ENCODE results near the gene RAB7A.

Gene RAB7A

GRCh38 chr3:128707928-128708494 is 18.0 kb upstream of the RAB7A start:
- Histone ChIP-seq H3K27ac (no peak overlapping the region), H3K4me3 (ENCODE audit: low read depth, low read length) (no peak overlapping the region), H3K27me3 (replicated peaks) (no peaks in the 10 kb centered on the region), H3K36me3 (replicated peaks) (no peaks in the 10 kb centered on the region)
- DNase-seq, result no peak
- in situ Hi-C loops (cut with HindIII; ENCODE audit: low pct_ligation_motif_present, low sequenced_read_pairs), result no loop called here
- TF ChIP-seq CTCF (IDR thresholded peaks at IDR 0.05; ENCODE audit: low read depth, low read length, missing control alignments), result no peak

- TF ChIP-seq CTCF (IDR thresholded peaks at IDR 0.05; ENCODE audit: low read depth, low read length, missing control alignments), result no peak
- Histone ChIP-seq H3K36me3 (replicated peaks) (no peaks in the 10 kb centered on the region), H3K4me3 (ENCODE audit: low read depth, low read length) (no peak overlapping the region), H3K27ac (no peak overlapping the region), H3K27me3 (replicated peaks) (no peaks in the 10 kb centered on the region)
- in situ Hi-C loops (cut with HindIII; ENCODE audit: low pct_ligation_motif_present, low sequenced_read_pairs), result no loop called here
- DNase-seq, result no peak
Observed at GRCh38 chr3:128709038-128709437, 16.9 kb upstream of the RAB7A start.

GRCh38 chr3:128709506-128710210 is 16.3 kb upstream of the RAB7A start:
- no peak overlapping the region for H3K4me3 ChIP-seq (ENCODE audit: low read depth, low read length)
- H3K27ac ChIP-seq, result no peak overlapping the region
- no peaks in the 10 kb centered on the region for H3K36me3 ChIP-seq (replicated peaks)
- TF ChIP-seq CTCF (IDR thresholded peaks at IDR 0.05; ENCODE audit: low read depth, low read length, missing control alignments), result no peak
- H3K27me3 ChIP-seq (replicated peaks), result no peaks in the 10 kb centered on the region
- in situ Hi-C loops (cut with HindIII; ENCODE audit: low pct_ligation_motif_present, low sequenced_read_pairs), result no loop called here
- no peak for DNase-seq

GRCh38 chr3:128710816-128711433 is 15.1 kb upstream of the RAB7A start:
- no peak for TF ChIP-seq CTCF (IDR thresholded peaks at IDR 0.05; ENCODE audit: low read depth, low read length, missing control alignments)
- DNase-seq, result no peak

GRCh38 chr3:128712848-128713247 is 13.1 kb upstream of the RAB7A start:
- Histone ChIP-seq H3K4me3 (ENCODE audit: low read depth, low read length) (no peak overlapping the region), H3K27ac (no peak overlapping the region), H3K36me3 (replicated peaks) (no peaks in the 10 kb centered on the region), H3K27me3 (replicated peaks) (no peaks in the 10 kb centered on the region)
- no peak for TF ChIP-seq CTCF (IDR thresholded peaks at IDR 0.05; ENCODE audit: low read depth, low read length, missing control alignments)
- in situ Hi-C loops (cut with HindIII; ENCODE audit: low pct_ligation_motif_present, low sequenced_read_pairs), result no loop called here
- DNase-seq, result no peak

More at GRCh38 chr3:128710816-128711433, 15.1 kb upstream of the RAB7A start:
- no peaks in the 10 kb centered on the region for H3K27me3 ChIP-seq (replicated peaks)
- in situ Hi-C loops (cut with HindIII; ENCODE audit: low pct_ligation_motif_present, low sequenced_read_pairs), result no loop called here
- H3K36me3 ChIP-seq (replicated peaks), result no peaks in the 10 kb centered on the region
- no peak overlapping the region for H3K27ac ChIP-seq
- no peak overlapping the region for H3K4me3 ChIP-seq (ENCODE audit: low read depth, low read length)

Measured in brain microvascular endothelial cell (primary cell).